ENCODE results near the gene CR1L. TPM values are rescaled to one million over a fixed set of nuclear protein-coding genes. Genes with fewer than 3 reads are reported as not detected.
"Not testable (repeated sequence)": the region's sequence is repeated elsewhere in the genome, so short reads cannot be mapped to it uniquely, and the experiment has no call there.

The CR1L gene
- total RNA-seq = under 0.01 TPM

DNA sequence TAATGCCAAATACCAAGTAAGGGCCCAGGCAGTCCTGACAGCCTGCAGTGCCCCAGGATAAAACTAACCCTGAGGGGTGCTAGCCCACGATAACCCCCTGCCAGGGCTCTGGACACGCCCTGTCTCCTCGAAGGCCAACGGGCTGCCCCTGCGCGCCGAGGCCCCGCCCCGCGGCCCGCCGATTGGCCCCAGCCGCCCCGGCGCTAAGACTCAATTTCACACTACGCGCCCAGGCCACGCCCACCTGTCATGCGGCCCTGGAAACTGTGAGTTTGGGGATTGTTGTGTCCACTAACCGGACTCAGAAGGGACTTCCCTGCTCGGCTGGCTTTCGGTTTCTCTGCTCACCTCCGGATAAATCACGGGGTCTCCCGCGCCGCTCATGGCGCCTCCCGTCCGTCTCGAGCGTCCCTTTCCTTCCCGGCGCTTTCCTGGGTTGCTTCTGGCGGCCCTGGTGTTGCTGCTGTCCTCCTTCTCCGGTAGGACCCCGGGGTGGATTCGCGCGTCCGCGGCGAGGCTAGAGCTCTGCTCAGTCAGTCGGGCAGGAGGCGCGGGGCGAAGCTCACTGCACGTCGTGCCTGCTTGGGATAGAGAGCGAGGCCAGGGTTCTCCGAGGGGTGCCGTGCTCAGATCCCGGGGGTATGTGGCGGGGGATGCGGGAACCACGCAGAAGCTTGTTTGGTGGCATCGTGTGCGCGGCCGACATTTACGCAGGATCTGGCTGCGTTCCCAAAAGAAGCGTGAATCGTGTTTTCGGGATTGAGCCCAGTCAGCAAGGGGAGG is at the start of gene CR1L:
Gene CR1L (plus strand): TSS at position 282 of the 783 bp plus-strand sequence. CDS start 101 bp downstream, at position 383.
- peak; percentile 10 to 83 (median 73) for DNase-seq (ENCODE audit: low read depth in 2 of 3, low spot score in 2 of 3)

DNA sequence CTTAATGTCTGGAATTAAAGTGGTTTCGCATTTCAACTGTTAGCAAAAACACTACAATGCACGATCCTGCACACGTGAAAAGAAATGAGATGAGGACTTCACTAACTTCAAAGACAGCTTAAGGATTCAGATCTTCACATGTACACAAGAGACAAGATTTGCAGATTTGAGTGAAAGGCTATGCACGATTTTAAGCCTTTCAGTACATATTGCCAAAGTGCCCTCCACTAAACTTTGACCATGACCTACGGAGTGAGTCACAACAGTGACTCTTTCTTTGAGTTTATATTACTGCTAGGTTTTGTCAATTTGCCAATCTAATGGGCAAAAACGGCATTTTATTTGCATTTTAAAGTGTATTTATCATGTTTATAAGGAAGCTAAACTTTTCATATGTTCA is 41.2 kb upstream of the CR1L start:
- no peak for DNase-seq (ENCODE audit: low read depth in 2 of 3, low spot score in 2 of 3)

DNA sequence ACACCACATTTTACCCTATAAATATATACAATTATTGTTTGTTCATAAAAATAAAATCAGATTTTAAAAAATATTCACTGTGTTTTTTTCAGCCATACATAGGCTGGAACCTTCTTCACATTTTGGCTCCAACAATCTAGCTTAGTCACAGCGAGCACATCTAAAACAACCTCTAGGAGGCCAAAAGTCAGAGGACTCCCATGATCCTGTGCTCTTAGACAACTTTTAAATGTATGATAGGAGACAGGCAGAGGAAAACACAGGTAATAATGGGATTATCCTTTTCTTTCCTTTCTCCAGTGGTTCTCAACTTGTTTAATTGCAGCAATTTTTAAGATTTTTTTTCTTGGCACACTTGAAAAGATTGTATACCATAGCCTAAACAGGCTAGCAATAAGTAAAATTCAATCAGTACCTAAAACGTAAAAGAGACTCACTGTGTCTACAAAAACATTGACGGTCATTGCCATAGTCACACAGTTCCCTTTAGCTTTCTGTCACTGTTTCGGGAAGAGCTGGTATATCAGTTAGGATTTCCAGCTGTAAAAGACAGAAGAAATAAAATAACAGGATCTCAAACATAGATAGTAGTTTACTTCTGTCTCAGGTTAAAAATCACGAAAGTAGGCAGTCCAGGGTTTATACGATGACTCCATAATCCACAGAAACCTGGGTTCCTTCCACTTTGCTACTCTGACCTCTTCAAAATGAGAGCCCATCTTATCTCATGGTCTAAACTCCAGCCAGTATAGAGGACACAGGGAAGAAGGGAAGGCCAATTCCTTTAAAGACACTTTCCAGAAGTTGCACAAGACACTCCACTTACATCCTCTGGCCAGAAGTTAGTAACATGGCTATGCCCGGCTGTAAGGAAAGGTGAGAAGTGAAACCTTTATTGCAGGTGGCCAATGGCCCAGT is 39.2 kb upstream of the CR1L start:
- DNase-seq (ENCODE audit: low read depth in 2 of 3, low spot score in 2 of 3) = no peak

DNA sequence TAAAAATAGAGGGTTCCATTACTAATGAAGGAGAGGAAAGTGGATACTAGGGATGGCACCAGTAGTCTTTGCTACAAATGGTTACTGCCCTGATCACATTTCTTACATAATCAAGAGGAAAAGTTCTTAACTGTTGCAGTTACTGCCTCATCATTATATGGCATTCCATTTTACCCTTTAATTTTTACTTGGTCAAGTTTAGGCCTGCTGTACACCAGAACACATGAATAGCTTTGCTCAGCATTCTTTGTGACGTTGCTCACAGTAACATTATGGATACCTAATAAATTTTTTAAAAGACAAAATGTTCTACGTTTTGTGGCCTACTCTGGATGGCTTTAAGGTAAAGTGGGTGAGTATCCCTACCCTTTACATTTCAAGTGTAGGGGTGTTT is 38.6 kb upstream of the CR1L start:
- DNase-seq (ENCODE audit: low read depth in 2 of 3, low spot score in 2 of 3) = no peak

DNA sequence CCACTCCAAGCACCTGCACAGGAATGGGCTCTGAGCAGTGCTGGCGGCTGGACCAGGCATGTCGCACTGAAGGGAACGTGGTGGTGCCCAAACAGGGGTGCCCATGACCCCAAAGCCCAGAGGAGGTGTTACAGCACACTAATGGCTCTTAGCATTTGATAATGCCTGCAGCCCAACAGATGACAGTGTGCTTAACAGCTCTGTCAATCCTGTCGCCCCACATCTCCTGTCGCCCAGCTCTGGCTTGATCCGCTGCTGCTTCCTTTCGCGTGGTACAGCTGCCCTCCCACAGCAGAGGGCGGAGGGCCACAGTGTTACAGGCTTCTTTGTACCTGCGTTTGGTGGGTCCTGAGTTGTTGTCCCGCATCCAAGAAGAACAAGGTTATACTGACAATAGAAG is 32.2 kb upstream of the CR1L start:
- no peak for DNase-seq (ENCODE audit: low read depth in 2 of 3, low spot score in 2 of 3)

DNA sequence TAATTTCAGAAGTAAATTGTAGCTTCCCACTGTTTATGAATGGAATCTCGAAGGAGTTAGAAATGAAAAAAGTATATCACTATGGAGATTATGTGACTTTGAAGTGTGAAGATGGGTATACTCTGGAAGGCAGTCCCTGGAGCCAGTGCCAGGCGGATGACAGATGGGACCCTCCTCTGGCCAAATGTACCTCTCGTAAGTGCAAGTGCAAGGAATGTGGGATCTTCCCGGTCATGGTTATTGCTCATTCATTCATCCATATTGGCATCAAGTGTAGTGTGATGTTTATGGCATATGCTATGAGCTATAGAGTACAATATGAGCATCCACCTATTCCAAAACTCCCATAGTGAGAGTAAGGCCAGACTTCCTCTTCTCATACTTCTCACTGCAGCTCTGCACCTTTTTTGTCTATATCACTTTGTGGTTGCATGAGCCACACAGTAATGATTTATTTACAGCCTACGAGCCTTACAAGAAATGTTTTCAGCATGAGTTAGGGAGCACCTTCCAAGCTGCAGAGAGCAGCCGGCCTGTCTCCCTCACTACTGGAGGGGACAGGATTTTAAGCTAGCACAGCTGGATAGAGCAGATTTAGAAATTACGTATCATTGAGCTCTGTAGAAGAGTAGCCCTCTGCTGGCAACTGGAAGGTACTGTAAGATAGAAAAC is 24.9 kb upstream of the CR1L start:
- DNase-seq (ENCODE audit: low read depth in 2 of 3, low spot score in 2 of 3) = peak in 2 of 3 donors; percentile 65 to 82

DNA sequence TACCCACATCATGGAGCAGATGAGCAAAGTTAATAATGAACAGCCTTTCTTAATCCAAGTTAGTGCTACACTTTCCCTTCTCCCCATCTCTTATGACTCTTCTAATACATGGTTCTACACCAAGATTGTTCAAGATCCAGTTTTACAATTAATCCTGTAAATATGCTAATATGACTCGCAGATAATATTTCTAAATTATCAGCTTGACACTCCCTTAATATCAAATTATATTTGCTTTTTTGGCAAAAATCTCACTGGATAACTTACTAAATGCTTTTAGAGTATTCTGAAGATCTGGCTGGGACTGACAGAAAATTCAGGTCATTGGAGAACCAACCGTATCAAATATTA is 24.4 kb upstream of the CR1L start:
- no peak for DNase-seq (ENCODE audit: low read depth in 2 of 3, low spot score in 2 of 3)

DNA sequence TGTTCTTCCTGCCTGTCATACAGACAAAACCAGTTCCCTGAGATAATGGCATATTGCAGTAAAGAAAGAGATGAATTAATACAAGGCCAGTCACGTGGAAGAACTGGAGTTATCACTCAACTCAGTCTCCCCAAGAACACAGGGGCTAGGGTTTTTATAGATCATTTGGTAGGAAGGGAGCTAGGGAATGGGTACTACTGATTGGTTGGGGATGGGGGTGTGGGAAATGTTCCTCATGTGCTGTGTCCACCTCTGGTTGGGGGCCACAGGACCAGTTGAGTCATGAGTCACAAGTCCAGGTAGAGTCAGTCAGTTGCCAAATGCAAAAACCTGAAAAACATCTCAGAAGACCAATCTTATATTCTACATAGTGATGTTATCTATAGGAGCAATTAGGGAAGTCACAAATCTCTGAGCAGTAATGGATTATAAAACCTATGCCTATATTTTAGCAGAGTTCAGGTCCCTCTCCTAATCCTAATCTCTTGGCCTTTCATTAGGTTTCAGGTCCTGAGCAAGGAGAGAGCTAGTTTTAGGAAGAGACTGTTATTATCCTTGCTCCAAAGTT is 19.3 kb upstream of the CR1L start:
- not testable (repeated sequence) for DNase-seq (ENCODE audit: low read depth in 2 of 3, low spot score in 2 of 3)

DNA sequence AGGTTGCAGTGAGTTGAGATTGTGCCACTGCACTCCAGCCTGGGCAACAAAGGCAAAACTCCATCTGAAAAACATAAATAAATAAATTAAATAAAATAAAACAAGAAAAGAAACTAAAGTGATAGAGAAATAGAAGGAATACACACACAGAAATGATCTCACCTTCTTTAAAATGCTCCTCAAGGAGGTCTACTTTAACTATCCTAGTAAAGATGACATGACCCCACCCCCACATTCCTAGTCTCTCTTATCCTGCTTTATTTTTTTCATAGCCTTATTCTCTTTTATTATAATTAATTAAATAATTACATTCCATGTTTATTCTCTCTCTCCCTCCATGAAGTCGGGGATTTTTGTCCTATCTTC is 18.0 kb upstream of the CR1L start:
- no peak for DNase-seq (ENCODE audit: low read depth in 2 of 3, low spot score in 2 of 3)

DNA sequence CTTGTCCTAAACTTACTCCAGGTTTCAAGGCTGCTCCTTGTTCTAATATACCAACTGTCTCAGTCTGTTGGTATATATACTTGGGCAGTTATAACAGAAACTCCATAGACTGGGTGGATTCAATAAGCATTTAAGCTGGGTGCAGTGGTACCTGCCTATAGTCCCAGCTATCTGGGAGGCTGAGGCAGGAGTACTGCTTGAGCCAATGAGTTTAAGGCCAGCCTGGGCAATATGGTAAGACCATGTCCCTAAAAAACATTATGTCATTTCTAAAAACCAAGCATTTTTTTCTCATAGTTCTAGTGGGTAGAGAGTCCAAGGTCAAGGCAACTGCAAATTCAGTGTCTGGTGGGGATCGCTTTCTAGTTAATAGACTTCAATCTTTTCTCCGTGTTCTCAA is 17.4 kb upstream of the CR1L start:
- DNase-seq (ENCODE audit: low read depth in 2 of 3, low spot score in 2 of 3) = no peak

DNA sequence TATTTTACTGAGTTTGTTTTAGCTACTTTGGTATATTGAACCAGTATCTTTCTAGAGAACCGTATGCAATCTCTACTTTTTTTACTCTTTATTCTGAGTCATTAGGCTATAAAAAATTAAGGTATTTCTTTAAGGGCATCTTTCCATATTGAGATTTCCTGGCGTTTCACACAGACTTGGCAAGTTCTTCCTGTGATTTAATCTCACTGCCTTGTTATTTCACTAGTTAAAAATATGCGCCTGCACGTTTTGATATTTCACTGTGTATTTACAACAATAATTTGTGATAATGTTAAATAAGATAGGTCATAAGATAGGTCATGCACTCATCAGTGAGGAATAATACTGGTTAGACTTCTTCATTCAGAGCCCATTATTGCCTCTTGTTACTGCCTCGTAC is 16.2 kb upstream of the CR1L start:
- no peak for DNase-seq (ENCODE audit: low read depth in 2 of 3, low spot score in 2 of 3)

DNA sequence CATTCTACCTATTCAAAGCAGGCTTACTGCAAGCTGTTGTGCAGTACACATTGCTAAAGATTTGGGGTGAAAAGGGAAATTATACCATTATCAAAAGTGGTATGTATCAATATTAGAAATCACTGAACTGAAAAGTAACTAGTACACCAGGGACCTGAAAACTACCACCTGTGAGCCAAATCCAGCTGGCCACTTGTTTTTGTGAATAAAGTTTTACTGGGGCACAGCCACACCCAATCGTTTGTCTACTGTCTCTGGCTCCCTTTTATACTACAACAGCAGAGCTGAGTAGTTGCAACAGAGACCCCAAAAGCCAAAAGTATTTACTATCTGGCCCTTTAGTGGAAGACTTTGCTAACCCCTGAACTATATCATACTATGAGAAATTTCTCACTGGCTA is 13.8 kb upstream of the CR1L start:
- no peak for DNase-seq (ENCODE audit: low read depth in 2 of 3, low spot score in 2 of 3)

DNA sequence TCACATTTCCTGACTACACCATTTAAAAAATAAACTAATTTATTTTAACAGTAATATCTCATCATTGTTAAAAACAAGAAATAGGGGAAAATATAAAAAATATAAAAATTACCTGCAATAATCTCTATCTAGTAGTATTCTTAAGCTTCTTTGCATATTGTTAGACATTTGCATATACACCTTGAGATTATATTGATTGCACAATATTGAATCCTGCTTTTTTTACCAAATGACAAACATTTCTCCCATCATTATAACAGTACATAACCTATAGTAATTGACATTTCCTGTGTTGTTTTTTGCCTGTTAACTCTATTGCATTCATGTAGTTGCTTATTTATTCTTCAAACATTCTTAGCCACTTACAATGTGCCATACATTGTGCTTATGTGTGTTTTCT is 11.7 kb upstream of the CR1L start:
- DNase-seq (ENCODE audit: low read depth in 2 of 3, low spot score in 2 of 3) = no peak

DNA sequence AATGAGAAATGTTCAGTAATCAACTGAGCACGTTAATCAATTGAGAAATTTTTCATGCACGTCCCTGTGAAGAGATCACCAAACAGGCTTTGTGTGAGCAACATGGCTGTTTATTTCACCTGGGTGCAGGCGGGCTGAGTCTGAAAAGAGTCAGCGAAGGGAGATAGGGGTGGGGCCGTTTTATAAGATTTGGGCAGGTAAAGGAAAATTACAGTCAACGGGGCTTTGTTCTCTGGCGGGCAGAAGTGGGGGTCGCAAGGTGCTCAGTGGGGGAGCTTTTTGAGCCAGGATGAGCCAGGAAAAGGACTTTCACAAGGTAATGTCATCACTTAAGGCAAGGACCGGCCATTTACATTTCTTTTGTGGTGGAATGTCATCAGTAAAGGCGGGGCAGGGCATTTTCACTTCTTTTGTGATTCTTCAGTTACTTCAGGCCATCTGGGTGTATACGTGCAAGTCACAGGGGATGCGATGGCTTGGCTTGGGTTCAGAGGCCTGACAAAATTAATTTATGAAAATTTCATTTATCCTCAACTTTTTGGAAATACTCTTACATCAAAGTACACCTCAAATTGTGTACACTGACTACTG is 11.1 kb upstream of the CR1L start:
- DNase-seq (ENCODE audit: low read depth in 2 of 3, low spot score in 2 of 3) = not testable (repeated sequence)

DNA sequence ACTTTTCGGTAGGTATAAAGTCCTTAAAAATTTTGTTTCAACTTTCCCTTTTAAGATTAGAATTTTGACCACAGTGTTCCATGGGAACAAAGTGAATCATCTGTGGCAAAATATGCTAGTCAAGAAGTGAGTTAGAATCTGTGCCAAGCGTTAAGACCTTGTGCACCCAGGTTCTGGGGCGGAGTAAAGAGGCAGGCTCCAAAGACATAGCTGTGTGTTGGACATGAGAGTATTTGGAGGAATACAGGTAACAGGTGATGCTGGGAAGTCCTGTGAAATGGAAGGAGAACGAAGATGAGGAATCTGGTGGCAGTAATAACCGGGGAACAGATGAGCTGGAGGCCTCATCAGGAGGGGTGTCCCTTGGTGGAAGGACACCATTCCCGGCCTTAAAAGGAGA is 10.6 kb upstream of the CR1L start:
- DNase-seq (ENCODE audit: low read depth in 2 of 3, low spot score in 2 of 3) = not testable (repeated sequence)

DNA sequence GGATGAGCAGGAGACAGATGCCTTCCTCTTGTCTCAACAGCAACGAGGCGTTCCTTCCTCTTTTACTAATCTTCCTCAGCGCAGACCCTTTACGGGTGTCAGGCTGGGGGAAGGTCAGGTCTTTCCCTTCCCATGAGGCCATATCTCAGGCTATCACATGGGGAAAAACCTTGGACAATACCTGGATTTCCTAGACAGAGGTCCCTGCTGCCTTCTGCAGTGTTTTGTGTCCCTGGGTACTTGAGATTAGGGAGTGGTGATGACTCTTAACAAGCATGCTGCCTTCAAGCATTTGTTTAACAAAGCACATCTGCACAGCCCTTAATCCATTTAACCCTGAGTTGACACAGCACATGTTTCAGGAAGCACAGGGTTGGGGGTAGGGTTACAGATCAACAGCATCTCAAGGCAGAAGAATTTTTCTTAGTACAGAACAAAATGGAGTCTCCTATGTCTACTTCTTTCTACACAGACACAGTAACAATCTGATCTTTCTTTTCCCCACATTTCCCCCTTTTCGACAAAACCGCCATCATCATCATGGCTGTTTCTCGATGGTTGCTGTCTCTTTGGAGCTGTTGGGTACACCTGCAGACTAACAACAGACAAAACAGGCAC is 9.3 kb upstream of the CR1L start:
- peak in 1 of 3 donors; percentile 31 for DNase-seq (ENCODE audit: low read depth in 2 of 3, low spot score in 2 of 3)

DNA sequence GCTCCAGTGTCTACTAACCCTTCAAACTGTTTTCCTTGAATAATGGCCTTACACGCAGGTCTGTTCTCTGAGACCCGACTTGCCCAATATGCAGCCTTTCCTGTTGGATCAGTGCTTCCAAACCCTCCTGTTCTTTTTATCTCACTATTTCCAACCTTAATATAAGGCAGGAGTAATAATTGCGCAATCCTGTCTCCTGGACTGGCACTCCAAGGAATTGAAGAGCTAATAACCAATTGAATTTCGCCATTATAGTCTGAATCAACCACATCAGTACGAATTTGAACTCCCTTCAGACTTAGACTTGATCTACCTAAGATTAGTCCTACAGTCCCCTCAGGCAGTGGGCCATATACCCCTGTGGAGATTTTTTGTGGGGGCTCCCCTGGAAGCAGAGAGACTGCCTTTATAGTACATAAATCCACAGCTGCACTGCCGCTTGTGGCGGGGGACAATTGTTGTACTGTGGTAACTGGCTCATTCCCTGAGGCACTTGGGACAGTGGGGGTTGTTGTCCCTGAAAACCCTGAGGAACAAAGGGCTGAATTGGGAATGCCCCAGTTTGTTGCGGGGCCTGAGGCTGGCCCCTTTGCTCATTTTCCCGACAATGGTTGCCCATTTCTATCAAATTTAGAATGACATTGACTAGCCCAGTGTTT is 6.3 kb upstream of the CR1L start:
- DNase-seq (ENCODE audit: low read depth in 2 of 3, low spot score in 2 of 3) = not testable (repeated sequence)

DNA sequence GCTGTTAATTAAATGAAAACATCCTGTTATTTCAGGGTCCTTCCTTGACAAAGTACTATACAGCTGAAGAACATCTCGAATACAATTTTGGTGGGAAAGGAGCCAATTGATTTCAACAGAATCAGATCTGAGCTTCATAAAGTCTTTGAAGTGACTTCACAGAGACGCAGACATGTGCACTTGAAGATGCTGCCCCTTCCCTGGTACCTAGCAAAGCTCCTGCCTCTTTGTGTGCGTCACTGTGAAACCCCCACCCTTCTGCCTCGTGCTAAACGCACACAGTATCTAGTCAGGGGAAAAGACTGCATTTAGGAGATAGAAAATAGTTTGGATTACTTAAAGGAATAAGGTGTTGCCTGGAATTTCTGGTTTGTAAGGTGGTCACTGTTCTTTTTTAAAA is 5.6 kb upstream of the CR1L start:
- DNase-seq (ENCODE audit: low read depth in 2 of 3, low spot score in 2 of 3) = not testable (repeated sequence)

DNA sequence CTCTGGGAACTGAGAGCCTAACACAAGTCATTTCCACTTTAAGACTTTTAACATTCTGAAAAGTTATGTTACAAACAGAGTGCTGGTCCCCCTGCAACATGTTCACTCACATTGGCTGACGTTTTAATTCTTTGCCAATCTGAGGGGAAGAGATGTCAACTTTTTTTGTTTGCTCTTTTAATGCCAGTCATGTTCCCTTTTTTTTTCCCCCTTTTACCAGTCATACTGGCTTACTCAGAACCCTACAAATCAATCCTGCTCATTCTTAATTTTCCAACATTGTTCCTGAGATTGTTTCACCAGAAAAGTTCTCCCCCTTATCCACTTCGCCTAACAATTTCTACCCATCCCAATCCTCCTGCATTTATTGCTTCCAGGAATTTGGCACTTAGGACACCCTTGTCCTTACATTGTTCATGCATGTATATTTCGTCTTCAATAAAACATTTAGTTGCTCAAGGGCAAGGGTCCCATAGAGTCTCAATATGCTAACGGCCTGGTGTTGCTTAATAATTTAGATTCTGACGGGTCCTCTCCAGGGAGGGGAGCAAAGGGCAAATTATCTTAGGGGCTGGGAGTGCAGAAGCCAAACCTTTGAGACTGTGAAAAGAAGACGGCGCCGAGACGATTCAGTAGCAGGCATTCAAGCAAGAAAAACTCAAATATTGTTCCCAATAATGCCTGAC is 624 bp upstream of the CR1L start:
- DNase-seq (ENCODE audit: low read depth in 2 of 3, low spot score in 2 of 3) = no peak
